Left ventricle myocardium inferior (tissue), 1 donor: Measurements from ENCODE around the gene C14orf119. TPM values are rescaled to one million over a fixed set of nuclear protein-coding genes. Genes with fewer than 3 reads are reported as not detected.

ENCODE experiments used
- DNase-seq: peaks from one replicate; pipeline ENCODE4 v3.0.0-alpha.2; 2020
- H3K27ac ChIP-seq: fragments of 200-600 bp; replicated peaks from 2 replicates; pipeline ENCODE4 v1.8.0; 2021
- H3K27me3 ChIP-seq: fragments of 200-600 bp; 2 replicates; pipeline ENCODE4 v1.8.0; 2021; ENCODE audit warnings: low read depth
- H3K36me3 ChIP-seq: fragments of 200-600 bp; 2 replicates; pipeline ENCODE4 v1.8.0; 2021
- H3K4me1 ChIP-seq: fragments of 200-600 bp; 2 replicates; pipeline ENCODE4 v1.8.0; 2021
- H3K4me3 ChIP-seq: fragments of 200-600 bp; 2 replicates; pipeline ENCODE4 v1.8.0; 2021; ENCODE audit warnings: mild to moderate bottlenecking, moderate library complexity
- H3K9me3 ChIP-seq: fragments of 200-600 bp; replicated peaks from 2 replicates; pipeline ENCODE4 v1.8.0; 2021
- CTCF ChIP-seq: fragments of 200-600 bp; IDR thresholded peaks from 2 replicates; pipeline ENCODE4 v1.8.0; 2021; ENCODE audit warnings: antibody characterized with exemption, mild to moderate bottlenecking, borderline replicate concordance
- intact Hi-C: fragments of 100-400 bp; cut with micrococcal nuclease; formaldehyde crosslinking; loops from one replicate; pipeline ENCODE4 v1.11.0; 2022
- total RNA-seq: library from RNA; stranded (reverse); fragmentation: NEBNext Ultra II Directional; extraction: Animal tissue kit (Norgen Biotek cat#: 25700); gene quantifications from one replicate; pipeline ENCODE4 v1.2.1, GENCODE V29; 2021
- donor health status: DM: no; HTN: yes; CAD: no; lungs with severe emphysema.

Gene C14orf119
- total RNA-seq, 1 donor from 2014 or later: 25.2 TPM

GRCh38 chr14:23147676-23148075 is 52.4 kb downstream of the C14orf119 start:
- Histone ChIP-seq H3K4me3 (no peak overlapping the region), H3K4me1 (peaks cover 67% of the 10 kb centered on the region), H3K36me3 (no peaks in the 10 kb centered on the region), H3K27ac (peak overlapping the region; percentile 9), H3K9me3 (no peaks in the 10 kb centered on the region), H3K27me3 (no peaks in the 10 kb centered on the region)
- DNase-seq: no peak
- intact Hi-C loops: no loop called here
- no peak for TF ChIP-seq CTCF

- H3K36me3 ChIP-seq: no peaks in the 10 kb centered on the region
- no peak for DNase-seq
- no peaks in the 10 kb centered on the region for H3K9me3 ChIP-seq
- H3K27ac ChIP-seq: peak overlapping the region; percentile 9
- no peak overlapping the region for H3K4me3 ChIP-seq
- intact Hi-C loops: no loop called here
- H3K4me1 ChIP-seq: peaks cover 67% of the 10 kb centered on the region
- no peaks in the 10 kb centered on the region for H3K27me3 ChIP-seq
- no peak for TF ChIP-seq CTCF
Observed at GRCh38 chr14:23148591-23149249, 53.4 kb downstream of the C14orf119 start.

GRCh38 chr14:23149745-23150144 is 54.4 kb downstream of the C14orf119 start:
- Histone ChIP-seq H3K36me3 (no peaks in the 10 kb centered on the region), H3K27ac (peak overlapping the region; percentile 0), H3K9me3 (no peaks in the 10 kb centered on the region), H3K4me1 (peaks cover 65% of the 10 kb centered on the region), H3K4me3 (no peak overlapping the region), H3K27me3 (no peaks in the 10 kb centered on the region)
- intact Hi-C loops: no loop called here
- TF ChIP-seq CTCF: no peak
- DNase-seq: no peak

Other genes with a start within 250 kb of the C14orf119 start
- 48.3 TPM for gene LRP10, start 223.8 kb upstream of the C14orf119 start, total RNA-seq
- not detected for gene REM2, start 212.3 kb upstream of the C14orf119 start, total RNA-seq
- 42.1 TPM for gene RBM23, start 176.4 kb upstream of the C14orf119 start, total RNA-seq
- gene PRMT5, start 166.1 kb upstream of the C14orf119 start, total RNA-seq: 59.0 TPM
- 17.9 TPM for gene HAUS4, start 138.4 kb upstream of the C14orf119 start, total RNA-seq
- gene AJUBA, start 113.0 kb upstream of the C14orf119 start, total RNA-seq: 7.2 TPM
- gene C14orf93, start 85.4 kb upstream of the C14orf119 start, total RNA-seq: 4.9 TPM
- 118 TPM for gene PSMB5, start 60.6 kb upstream of the C14orf119 start, total RNA-seq
- not detected for gene PSMB11, start 53.3 kb upstream of the C14orf119 start, total RNA-seq
- 2.1 TPM for gene CDH24, start 38.0 kb upstream of the C14orf119 start, total RNA-seq
- gene ACIN1, start 369 bp upstream of the C14orf119 start, total RNA-seq: 64.6 TPM
- gene CIROP, start 9.5 kb downstream of the C14orf119 start, total RNA-seq: not detected
- not detected for gene CEBPE, start 23.8 kb downstream of the C14orf119 start, total RNA-seq
- 10.6 TPM for gene SLC7A8, start 88.2 kb downstream of the C14orf119 start, total RNA-seq
- not detected for gene RNF212B, start 142.4 kb downstream of the C14orf119 start, total RNA-seq
- gene HOMEZ, start 190.6 kb downstream of the C14orf119 start, total RNA-seq: 9.1 TPM
- gene PPP1R3E, start 207.4 kb downstream of the C14orf119 start, total RNA-seq: 9.0 TPM
- gene BCL2L2, start 211.3 kb downstream of the C14orf119 start, total RNA-seq: 37.5 TPM
- gene PABPN1, start 226.0 kb downstream of the C14orf119 start, total RNA-seq: 71.2 TPM